Activated T-cell treated with anti-CD3 and anti-CD28 coated beads for 4 hours (primary cell): Measurements from ENCODE around the gene TMEM98.
"Not testable (repeated sequence)": the region's sequence is repeated elsewhere in the genome, so short reads cannot be mapped to it uniquely, and the experiment has no call there.

Source experiments
- DNase-seq: peaks from one replicate; pipeline ENCODE4 v3.0.0-alpha.2; 2020

TMEM98 gene

GRCh38 chr17:32915245-32915644 is 12.7 kb upstream of the TMEM98 start:
- DNase-seq, result no peak

- no peak for DNase-seq
These were observed 11.8 kb upstream of the TMEM98 start for GRCh38 chr17:32916134-32916533.

- no peak for DNase-seq
These were observed 10.9 kb upstream of the TMEM98 start for GRCh38 chr17:32917081-32917480.

- no peak for DNase-seq
These were observed 10.1 kb upstream of the TMEM98 start for GRCh38 chr17:32917842-32918241.

GRCh38 chr17:32919876-32920275 is 8.1 kb upstream of the TMEM98 start:
- not testable (repeated sequence) for DNase-seq

- no peak for DNase-seq
These were observed 7.7 kb upstream of the TMEM98 start for GRCh38 chr17:32920293-32920692.

GRCh38 chr17:32921017-32921416 is 6.9 kb upstream of the TMEM98 start:
- no peak for DNase-seq

- DNase-seq, result not testable (repeated sequence)
These were observed 4.0 kb upstream of the TMEM98 start for GRCh38 chr17:32923905-32924304.

GRCh38 chr17:32926183-32926582 is 1.8 kb upstream of the TMEM98 start:
- DNase-seq, result no peak

- DNase-seq, result not testable (repeated sequence)
These were observed 1.2 kb upstream of the TMEM98 start for GRCh38 chr17:32926789-32927188.

- no peak for DNase-seq
These were observed 691 bp upstream of the TMEM98 start for GRCh38 chr17:32927201-32927723.

GRCh38 chr17:32928586-32929535 is 908 bp downstream of the TMEM98 start:
- no peak for DNase-seq

- no peak for DNase-seq
These were observed 1.6 kb downstream of the TMEM98 start for GRCh38 chr17:32929588-32929987.

- DNase-seq, result no peak
These were observed 2.6 kb downstream of the TMEM98 start for GRCh38 chr17:32930512-32930911.

GRCh38 chr17:32931686-32932085 is 3.7 kb downstream of the TMEM98 start:
- no peak for DNase-seq

GRCh38 chr17:32933881-32934280 is 5.9 kb downstream of the TMEM98 start:
- no peak for DNase-seq

GRCh38 chr17:32935726-32936125 is 7.8 kb downstream of the TMEM98 start:
- DNase-seq, result no peak

- DNase-seq, result no peak
These were observed 8.4 kb downstream of the TMEM98 start for GRCh38 chr17:32936186-32936893.

- DNase-seq, result peak; percentile 54
These were observed 9.0 kb downstream of the TMEM98 start for GRCh38 chr17:32936894-32937500.

GRCh38 chr17:32940706-32941390 is 12.9 kb downstream of the TMEM98 start:
- no peak for DNase-seq

GRCh38 chr17:32941419-32942032 is 13.6 kb downstream of the TMEM98 start:
- no peak for DNase-seq

- DNase-seq, result no peak
These were observed 15.3 kb downstream of the TMEM98 start for GRCh38 chr17:32943206-32943605.
